GM21390 (cell line): ENCODE results near the gene WNT2B.

ENCODE experiments used
- ATAC-seq: cut with Tn5 transposase; IDR thresholded peaks from one replicate; pipeline ENCODE4 v1.9.1; 2021; ENCODE audit not compliant: unreplicated experiment

Gene WNT2B

DNA sequence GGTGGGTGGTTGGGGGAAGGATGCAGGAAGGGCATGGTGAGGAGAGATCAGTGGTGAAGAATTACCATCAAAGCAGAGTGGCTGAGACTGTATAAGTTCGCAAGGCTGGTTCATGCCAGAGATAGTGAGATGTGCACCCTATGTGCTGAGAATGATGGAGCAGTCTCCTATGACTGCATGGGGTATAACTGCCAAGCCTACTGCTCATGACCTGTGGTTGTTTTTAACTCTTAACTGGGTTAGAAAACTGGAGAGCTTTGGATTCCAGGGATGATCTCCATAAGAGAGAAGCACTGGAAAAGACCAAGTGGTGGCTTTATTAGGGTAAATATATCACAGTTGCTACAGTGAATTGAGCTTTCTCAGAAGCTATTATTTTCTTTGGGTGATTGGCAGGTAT, 16.2 kb downstream of the WNT2B start:
- no peak for ATAC-seq

DNA sequence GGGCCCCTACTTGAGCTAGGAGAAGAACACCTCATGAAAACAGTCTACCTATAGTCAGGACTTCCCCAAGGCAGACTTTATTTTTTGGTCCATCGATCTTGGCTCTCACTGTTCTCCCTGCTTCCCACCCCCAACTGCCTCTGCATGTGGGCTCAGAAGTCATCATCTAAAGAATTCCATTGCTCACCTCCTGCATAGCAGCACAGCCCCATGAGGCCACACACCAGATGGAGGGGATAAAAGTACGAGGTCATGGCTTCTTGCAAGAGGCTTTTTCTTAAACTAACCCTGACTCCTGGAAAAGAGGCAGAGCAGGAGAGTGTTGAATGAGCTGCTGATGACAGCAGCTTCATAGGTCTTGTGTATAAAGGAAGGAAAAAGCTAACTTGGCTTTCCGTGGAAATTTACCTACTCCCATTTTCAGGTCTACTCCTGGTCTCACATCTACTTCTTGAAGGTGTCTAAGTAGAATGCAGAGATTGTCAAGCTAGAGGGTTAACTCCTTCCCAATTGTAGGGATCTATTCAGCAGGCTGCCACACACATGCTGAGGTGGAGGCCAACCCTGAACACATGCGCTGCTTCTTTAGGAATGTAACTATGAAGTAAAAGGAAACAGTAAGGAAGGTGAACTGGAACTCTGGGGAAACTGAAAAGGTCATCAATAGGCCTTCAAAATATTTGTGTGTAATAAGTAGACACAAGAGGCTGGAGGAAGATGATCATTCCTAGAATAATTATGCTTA, 18.7 kb downstream of the WNT2B start:
- ATAC-seq: no peak

DNA sequence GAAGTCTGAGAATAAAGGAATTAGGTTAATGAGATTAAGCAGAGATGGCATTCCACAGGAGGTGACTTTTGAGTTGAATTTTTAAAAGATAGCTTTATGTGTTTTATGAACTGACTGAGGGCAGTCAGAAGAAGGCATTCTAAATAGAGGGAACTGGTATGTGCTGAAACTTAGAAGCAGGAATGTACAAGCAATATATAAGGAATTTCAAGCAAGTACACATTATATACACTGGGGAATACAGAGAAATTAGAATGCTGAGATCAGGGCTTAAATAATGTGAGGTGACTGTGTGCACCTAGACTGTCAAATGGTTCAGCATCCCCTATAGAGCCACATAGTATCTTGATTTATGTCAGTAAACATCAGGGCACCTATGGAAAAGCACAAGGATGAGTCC, 19.3 kb downstream of the WNT2B start:
- ATAC-seq: no peak

DNA sequence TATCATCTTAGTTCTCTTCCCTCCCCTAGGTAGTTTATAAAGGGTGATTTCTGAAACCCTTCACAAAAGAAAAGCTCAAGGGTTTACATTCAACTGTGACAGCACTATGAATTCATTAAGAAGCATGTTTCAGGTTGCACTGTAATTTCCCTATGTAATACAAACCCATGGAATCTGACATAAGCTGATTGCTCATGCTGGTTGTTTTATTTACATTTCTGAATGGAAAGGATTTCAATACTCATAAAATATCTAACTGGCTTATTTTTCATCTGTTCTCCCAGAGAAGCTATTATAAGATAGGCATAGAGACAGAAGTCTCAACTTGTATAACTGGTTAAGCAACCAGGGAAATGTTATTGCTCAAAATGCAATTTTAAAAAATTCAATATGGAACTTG, 20.5 kb downstream of the WNT2B start:
- ATAC-seq: no peak

DNA sequence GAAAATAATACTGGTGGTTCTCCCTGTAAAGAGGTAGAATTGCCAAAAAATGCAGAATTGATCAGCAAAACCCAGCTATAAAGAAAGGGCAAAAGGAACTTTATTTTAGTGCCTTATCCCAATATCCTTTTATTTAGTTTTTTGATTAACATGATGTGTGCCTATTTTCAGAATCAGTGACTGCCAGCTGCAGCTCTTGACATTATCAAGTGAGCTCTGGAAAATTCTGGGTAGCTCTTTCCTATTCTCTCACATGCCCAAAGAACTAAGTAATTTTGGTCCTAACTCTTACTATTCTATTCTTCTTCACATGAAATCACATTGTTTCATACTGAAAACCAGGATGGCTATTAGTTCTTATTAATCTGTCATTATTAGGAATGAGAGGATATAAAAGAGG, 22.1 kb downstream of the WNT2B start:
- no peak for ATAC-seq

DNA sequence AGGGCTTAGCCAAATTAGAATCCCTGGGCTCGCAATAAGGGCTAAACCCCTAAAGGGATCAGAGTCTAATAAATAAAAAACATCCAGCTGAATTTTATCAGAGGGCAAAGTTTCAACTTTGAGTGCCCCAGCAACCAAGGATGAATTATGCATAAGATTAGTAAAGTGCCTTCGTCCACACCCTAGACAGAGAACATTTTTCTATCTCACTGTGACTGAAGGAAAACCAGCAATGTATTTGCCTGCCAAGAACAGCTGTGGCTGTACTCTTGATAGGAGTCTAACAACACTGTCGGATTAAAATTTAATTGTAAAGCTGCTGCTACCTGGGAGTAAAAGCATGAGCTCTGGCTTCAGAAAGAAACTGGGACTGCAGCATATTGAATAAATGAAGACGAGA, 23.3 kb downstream of the WNT2B start:
- ATAC-seq: no peak

DNA sequence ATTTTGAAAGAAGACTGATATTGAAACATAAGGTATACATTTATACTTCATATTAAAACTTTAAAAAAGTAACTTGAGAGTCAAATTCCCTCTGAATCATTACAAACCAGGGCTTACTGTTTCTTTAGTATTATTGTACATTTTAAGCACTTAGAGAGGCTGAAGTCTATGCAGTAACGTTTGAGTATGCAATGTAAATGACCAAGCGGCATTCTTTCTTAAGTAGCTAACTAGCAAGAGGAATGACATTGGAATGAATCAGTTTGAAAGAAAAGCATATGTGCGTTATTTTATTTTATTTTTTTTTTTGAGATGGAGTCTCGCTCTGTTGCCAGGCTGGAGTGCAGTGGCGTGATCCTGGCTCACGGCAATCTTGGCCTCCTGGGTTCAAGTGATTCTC, 24.3 kb downstream of the WNT2B start:
- no peak for ATAC-seq

DNA sequence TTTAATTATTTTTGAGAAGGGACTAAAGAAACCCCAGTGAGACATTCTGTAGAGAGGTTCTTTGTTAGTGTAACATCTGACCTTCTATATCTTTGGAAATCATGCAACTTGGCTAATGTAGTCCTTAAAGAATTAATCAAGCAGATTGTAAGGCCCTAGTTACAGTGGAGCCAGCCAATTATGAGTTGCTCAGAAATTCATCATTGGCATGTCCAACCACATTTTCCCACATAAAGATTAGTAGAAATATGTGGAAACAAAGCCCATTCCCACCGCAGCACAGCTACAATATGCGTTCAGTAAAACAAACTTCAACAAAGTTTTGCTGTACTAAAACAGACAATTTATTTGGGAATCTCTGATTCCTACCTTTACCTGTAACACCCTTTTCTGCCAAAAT, 27.8 kb downstream of the WNT2B start:
- ATAC-seq: no peak

DNA sequence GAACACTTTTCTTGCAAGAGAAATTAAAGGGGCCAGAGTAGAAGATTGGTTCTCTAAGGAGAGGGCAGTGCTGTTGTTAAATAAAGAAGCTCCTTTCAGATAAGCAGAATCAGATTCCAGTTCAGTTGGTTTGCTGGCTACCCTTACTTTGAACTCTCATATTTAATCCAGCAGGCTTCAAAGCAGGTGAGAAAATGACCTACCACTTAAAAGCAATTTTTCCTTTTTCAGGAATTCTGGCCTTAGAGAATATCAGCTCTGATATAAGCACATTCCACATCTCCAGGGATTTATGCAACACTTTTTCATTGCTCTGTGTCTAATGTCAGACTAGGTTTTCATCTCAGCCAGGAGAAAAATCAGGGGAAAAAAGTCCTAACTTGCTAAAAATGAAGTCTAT, 28.7 kb downstream of the WNT2B start:
- ATAC-seq: no peak

DNA sequence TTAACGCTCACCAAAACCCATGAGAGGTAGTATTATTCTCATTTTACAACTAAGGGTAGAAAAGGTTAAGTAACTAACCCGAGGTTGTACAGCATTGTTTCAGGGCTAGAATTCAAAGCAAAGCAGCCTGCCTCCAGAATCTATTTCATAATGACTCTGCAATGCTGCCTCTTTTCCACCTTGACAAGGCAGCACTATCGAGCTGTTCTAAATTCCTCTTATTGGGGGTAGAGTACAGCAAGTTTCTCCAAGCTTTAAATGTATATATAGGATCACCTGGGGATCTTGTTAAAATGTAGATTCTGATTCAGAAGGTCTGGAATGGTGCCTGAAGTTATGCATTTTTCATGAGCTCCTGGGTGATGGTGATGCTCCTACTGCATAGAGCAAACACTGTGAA, 30.1 kb downstream of the WNT2B start:
- no peak for ATAC-seq

DNA sequence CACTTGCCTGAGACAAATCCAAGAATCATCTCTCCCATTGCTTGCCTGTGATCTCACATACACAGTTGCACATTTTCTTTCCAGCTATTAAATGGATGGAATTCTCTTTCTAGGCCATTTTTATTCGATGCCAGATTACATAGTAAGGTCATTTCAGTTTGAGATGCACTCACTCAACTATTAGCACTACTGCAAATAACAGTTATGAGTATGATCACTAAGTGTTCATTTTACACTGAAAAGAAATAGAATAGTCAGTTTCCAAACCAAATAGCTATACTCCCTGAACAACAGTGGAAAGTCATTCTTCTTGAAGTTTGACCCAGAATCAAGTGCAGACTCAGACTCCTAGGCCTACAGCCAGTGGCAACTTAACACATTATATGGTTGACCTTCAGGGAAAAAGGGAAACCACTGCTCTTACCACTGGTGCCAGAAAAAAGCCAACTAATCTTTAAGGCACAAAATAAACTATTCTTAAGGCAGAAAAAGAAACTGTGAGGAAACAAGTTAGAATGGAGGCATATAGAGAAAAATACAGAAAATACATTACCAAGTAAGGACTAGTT, 31.5 kb downstream of the WNT2B start:
- ATAC-seq: no peak

DNA sequence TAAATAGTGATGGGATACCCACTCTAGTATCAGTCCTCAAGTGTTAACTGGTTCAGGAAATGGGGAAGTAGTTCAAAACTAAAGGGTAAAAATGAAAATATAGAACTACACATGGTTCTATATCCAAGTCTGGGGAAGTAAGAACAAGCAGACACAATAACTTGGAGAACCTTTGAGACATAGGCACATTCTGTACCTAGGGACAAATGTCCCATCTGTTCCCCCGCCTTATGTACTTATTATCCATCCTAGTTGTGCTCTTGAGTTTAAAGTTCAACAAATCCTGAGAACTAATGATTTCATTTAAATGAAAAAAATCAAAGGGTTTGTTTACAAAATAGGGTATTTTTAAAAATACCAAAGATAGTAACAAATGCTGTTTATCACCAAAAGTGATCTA, 32.5 kb downstream of the WNT2B start:
- no peak for ATAC-seq

DNA sequence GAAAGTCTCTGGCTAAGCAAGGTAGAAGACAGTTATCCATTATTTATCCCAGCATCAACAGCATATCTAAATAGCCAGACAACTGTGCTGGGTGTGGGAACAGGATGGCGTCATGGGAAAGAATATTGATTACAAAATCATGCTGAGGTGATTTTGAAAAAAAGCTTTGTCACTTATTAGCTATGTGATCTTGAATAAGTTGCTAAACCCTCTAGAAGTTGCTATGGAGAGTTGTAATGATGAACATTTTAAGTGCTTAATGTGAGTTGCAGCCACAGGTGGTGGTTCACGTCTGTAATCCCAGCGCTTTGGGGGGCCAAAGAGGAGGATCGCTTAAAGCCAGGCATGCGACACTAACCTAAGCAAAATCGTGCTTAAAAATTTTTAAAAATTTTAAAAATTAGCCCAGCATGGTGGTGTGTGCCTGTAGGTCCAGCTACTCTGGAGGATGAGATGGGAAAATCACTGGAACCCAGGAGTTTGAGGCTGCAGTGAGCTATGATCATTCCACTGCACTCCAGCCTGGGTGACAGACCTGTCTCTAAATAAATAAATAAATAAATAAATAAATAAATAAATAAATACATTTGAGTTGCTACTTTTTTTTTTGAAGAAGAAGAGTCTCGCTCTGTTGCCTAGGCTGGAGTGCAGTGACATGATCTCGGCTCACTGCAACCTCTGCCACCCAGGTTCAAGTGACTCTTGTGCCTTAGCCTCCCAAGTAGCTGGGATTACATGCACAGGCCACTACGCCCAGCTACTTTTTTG, 33.6 kb downstream of the WNT2B start:
- no peak for ATAC-seq

DNA sequence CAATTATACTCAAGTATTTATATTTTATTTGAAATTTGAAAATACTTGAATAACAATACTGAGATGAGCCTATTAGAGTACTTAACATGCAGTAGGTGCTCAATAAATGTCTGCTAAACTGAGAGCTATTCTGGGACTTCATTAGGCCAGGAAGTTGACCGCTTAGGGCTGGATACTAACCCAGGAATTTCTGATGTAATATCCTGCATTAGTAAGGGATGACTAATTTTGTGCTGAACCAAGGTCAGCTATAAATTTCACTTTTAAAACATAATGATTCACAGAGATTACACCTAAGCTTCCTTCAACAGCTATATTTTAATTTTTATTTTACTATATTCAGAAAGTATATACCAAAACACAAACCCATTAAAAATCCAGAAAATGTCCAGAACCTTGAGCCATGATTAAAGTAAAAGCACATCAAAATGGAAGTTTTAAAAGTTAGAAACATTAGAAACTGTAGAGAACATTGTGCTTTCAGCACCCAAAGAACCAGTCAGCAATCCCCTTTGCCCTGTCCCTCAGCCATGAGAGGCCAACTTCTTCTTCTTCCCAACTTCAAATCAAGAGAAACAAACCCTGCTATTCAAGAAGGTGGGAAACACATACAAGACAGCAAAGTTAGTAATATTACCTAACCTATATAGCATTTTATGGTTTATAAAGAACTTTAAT, 35.4 kb downstream of the WNT2B start:
- no peak for ATAC-seq

DNA sequence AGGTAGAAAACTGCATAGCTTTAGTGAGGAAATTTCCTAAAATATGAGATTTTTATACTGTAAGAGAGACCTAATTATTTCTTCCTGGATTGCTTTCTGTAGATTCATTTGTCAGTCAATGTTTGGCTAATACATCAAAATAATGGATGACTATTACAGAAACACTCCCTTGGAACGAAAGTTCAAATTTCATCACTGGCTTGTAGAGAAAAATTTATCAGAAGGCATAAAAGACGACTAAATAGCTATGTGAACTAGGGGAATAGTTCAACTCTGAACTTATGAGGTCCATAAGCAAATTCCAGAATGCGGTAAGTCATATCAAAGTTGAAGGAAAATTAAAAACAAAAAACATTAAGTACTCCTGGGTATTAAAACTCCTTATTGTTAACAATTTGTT, 36.0 kb downstream of the WNT2B start:
- no peak for ATAC-seq

DNA sequence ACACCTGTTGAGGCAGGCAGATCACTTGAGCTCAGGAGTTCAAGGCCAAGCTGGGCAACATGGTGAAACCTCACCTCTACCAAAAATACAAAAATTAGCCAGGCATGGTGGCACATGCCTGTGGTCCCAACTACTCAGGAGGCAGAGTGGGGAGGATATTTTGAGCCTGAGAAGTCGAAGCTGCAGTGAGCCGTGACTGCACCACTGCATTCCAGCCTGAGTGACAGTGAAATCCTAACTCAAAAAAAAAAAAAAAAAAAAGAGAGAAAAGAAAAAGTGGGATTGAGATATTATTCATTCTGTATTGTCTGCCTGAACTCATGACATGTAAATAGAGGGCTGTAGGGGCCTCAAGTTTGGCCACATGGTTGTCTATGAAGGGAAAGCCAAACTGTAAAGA, 37.3 kb downstream of the WNT2B start:
- no peak for ATAC-seq

DNA sequence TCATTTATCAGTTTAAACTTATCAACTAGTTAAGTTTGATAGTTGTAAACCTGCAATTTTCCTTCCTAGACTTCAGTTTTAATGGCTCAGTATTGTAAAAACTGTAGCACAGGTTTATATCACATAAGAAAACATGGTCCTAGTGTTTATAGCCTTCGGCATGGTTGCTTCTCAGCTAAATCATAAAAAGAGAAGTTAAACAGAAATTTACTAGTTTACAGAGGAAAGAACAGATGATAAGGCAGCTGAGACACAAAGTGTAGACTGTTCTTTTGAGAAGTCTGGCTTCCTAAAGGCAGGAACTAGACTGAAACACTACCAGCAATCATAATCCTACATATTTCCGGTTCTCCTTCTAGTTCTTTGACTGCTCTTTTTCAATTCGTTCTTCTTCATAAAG, 39.8 kb downstream of the WNT2B start:
- ATAC-seq: no peak

DNA sequence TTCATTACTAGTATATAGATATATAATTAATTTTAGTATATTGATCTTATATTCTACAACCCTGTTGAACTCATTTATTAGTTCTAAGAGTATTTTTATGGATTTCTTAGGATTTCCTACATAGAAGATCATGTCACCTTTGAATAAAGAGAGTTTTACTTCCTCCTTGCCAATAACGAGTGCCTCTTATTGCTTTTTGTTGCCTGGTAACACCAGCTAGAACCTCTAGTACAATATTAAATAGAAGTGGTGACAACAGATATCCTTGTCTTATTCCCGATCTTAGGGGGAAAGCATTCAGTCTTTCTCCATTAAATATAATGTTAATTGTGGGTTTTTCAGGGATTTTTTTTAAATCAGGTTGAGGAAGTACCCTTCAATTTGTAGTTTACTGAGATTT, 40.8 kb downstream of the WNT2B start:
- no peak for ATAC-seq

DNA sequence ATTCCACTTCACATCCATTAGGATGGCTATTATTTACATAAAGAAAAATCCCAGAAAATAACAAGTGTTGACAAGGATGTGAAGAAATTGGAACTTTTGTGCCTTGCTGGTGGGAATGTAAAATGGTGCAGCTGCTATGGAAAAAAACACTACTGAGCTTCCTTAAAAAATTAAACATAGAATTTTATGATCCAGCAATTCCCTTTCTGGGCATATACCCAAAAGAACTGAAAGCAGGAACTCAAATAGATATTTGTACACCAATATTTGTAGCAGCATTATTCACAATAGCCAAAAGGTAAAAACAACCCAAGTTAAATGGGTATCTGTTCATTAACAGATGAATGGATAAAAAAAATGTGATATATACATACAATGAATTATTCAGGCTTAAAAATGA, 45.6 kb downstream of the WNT2B start:
- no peak for ATAC-seq

DNA sequence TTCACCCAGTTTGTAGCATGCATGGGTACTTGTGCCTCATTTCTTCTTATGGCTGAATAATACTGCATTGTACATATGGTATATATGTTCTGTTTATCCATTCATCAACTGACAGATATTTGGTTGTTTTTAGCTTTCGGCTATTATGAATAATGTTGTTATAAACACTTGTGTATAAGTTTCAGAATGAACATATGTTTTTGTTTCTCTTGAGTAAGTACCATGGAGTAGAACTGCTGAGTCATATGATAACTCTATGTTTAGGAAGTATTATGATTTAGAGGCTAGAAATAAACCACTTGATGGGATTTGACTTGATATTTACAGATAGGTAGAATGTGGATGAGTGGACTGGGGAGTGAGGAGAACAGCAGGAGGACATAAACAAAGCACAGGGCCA, 48.6 kb downstream of the WNT2B start:
- no peak for ATAC-seq

DNA sequence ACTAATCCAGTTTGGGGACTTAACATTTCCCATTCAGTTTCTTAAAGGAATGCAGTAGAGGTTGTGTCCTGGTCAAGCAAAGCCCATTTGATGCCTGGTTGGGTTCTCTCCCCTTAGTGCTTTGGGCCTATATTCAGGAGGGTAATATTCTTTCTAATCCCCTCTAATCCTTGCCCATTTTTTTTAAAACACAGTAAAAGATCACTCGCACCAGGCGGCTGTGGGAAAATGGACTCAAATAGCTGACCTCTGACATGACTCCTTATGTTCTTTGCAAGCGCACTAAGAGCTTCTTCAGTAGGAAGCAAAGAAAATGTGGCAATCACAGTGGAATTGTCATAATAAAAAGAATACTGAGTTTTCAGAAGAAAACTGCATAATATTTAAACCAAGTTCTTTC, 49.9 kb downstream of the WNT2B start:
- no peak for ATAC-seq

DNA sequence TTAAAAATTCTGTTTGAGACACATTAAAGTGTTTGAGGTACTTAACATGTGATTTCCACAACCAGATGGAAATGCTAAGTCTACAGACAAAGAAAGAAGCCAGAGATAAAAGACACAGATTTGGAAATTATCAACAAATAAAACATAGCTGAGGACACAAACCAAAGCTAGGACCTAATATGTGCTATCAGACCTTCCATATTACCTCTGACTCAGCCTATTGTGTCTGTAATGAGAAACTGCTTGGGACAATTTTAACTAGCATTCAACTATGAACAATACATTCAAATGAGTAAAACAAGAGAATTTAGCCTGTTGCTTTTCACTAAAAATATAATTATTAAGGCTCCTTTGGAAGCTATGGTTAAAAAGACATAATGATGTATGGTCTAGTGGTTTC, 54.6 kb downstream of the WNT2B start:
- no peak for ATAC-seq
